SU-DHL-6 (cell line): ENCODE data around the gene NOTCH4.

ENCODE experiments used
- H2AFZ ChIP-seq: fragments of 200-600 bp; sonication (generic); 2 replicates; pipeline ENCODE4 v1.6.1; 2014; ENCODE audit warnings: low read depth, mild to moderate bottlenecking, moderate library complexity, mixed read lengths, antibody characterized with exemption, low read length; ENCODE audit not compliant: severe bottlenecking
- H3F3A ChIP-seq: fragments of 200-600 bp; shearing (Covaris generic); 2 replicates; pipeline ENCODE4 v1.6.0; 2016; ENCODE audit warnings: antibody characterized with exemption, mild to moderate bottlenecking; ENCODE audit not compliant: insufficient read depth
- H3K27ac ChIP-seq: fragments of 200-600 bp; sonication (generic); 2 replicates; pipeline ENCODE4 v1.5.1; 2016; ENCODE audit warnings: low read depth, mild to moderate bottlenecking, low read length, moderate library complexity, mixed read lengths
- H3K27me3 ChIP-seq: fragments of 200-600 bp; sonication (generic), shearing (Covaris generic); 2 replicates; pipeline ENCODE4 v1.6.0; 2014; ENCODE audit warnings: mild to moderate bottlenecking, low read length
- H3K36me3 ChIP-seq: fragments of 200-600 bp; sonication (generic); 2 replicates; pipeline ENCODE4 v1.6.1; 2014; ENCODE audit warnings: mild to moderate bottlenecking, low read length, mixed read lengths
- H3K4me2 ChIP-seq: fragments of 300-600, 200-600 bp; shearing (Covaris generic), sonication (generic); 2 replicates; pipeline ENCODE4 v1.6.0; 2014; ENCODE audit warnings: low read length, low read depth, mild to moderate bottlenecking; ENCODE audit not compliant: poor library complexity, severe bottlenecking
- H3K4me3 ChIP-seq: fragments of 200-600 bp; sonication (generic); 2 replicates; pipeline ENCODE4 v1.5.1; 2014; ENCODE audit warnings: antibody characterized with exemption, low read length, mild to moderate bottlenecking, mixed read lengths; ENCODE audit not compliant: insufficient read depth, poor library complexity, severe bottlenecking
- H3K79me2 ChIP-seq: fragments of 200-600 bp; sonication (generic); 2 replicates; pipeline ENCODE4 v1.6.1; 2014; ENCODE audit warnings: mild to moderate bottlenecking, low read length, moderate library complexity; ENCODE audit not compliant: insufficient read depth
- H3K9ac ChIP-seq: fragments of 200-600 bp; sonication (generic); 2 replicates; pipeline ENCODE4 v1.7.0; 2014; ENCODE audit warnings: mild to moderate bottlenecking, low read length
- H3K9me2 ChIP-seq: fragments of 200-600 bp; sonication (generic); replicated peaks from 2 replicates; pipeline ENCODE4 v1.6.1; 2014; ENCODE audit warnings: low read length; ENCODE audit not compliant: insufficient read depth
- H3K9me3 ChIP-seq: fragments of 200-600 bp; sonication (generic); 2 replicates; pipeline ENCODE4 v1.6.1; 2014; ENCODE audit warnings: low read length, mixed read lengths; ENCODE audit not compliant: insufficient read depth
- H4K20me1 ChIP-seq: fragments of 200-600 bp; sonication (generic); 2 replicates; pipeline ENCODE4 v1.6.1; 2014; ENCODE audit warnings: low read depth, mild to moderate bottlenecking, antibody characterized with exemption, low read length, moderate library complexity, mixed read lengths
- EZH2phosphoT487 ChIP-seq: fragments of 200-600 bp; sonication (generic), shearing (Covaris generic); conservative IDR thresholded peaks from 2 replicates; pipeline ENCODE4 v1.6.1; 2018; ENCODE audit warnings: mild to moderate bottlenecking, antibody characterized with exemption, low read length, moderate library complexity, mixed read lengths
- TF ChIP-seq, protein P1 (sequence below): fragments of 200-600 bp; sonication (generic); IDR thresholded peaks from one replicate; pipeline ENCODE4 v1.5.1; 2017; ENCODE audit warnings: antibody characterized with exemption, mild to moderate bottlenecking, low read length, moderate library complexity; ENCODE audit not compliant: insufficient read depth, poor library complexity, severe bottlenecking

NOTCH4 gene

DNA sequence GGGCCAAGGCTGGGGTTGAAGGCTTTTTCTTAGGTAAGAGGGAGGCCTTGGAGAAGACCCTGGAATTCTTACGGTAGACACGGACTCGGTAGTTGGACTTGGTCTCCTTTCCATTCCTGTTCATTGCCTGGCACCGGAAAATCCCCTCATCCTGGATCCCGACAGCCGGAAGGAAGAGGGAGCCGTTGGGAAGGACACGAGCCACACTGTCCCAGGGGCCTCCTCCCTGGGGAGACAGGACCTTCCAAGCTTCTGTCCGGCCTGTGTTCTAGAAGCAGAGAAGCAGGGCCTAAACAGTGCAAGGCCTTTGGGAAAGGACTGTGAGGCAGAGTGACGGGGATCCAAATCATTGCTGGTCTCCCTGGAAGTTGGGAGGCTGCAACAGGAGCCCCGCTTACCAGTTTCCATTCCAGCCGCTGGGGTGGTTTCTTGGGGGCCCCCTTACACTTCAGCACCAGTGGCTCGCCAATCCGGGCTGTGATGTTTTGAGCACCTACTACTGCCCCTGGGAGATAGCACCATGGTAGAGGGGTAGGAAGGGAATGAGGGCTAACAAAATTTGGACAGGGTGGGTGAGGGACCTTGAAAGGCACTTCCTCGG, 40.3 kb downstream of the NOTCH4 start:
- Histone ChIP-seq H3K27ac (no peak overlapping the region), H3K4me2 (no peak overlapping the region), H3K9me3 (no peaks in the 10 kb centered on the region), H4K20me1 (no peaks in the 10 kb centered on the region), H3K4me3 (no peak overlapping the region), H3K36me3 (no peaks in the 10 kb centered on the region), H3K9ac (no peak overlapping the region), H3K79me2 (peaks cover 14% of the 10 kb centered on the region), H3K9me2 (no peaks in the 10 kb centered on the region), H3K27me3 (no peaks in the 10 kb centered on the region), H2AFZ (no peak overlapping the region), H3F3A (no peaks in the 10 kb centered on the region)
- no peak for TF ChIP-seq EZH2phosphoT487
- TF ChIP-seq, protein P1, sequence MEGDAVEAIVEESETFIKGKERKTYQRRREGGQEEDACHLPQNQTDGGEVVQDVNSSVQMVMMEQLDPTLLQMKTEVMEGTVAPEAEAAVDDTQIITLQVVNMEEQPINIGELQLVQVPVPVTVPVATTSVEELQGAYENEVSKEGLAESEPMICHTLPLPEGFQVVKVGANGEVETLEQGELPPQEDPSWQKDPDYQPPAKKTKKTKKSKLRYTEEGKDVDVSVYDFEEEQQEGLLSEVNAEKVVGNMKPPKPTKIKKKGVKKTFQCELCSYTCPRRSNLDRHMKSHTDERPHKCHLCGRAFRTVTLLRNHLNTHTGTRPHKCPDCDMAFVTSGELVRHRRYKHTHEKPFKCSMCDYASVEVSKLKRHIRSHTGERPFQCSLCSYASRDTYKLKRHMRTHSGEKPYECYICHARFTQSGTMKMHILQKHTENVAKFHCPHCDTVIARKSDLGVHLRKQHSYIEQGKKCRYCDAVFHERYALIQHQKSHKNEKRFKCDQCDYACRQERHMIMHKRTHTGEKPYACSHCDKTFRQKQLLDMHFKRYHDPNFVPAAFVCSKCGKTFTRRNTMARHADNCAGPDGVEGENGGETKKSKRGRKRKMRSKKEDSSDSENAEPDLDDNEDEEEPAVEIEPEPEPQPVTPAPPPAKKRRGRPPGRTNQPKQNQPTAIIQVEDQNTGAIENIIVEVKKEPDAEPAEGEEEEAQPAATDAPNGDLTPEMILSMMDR, result no peak

DNA sequence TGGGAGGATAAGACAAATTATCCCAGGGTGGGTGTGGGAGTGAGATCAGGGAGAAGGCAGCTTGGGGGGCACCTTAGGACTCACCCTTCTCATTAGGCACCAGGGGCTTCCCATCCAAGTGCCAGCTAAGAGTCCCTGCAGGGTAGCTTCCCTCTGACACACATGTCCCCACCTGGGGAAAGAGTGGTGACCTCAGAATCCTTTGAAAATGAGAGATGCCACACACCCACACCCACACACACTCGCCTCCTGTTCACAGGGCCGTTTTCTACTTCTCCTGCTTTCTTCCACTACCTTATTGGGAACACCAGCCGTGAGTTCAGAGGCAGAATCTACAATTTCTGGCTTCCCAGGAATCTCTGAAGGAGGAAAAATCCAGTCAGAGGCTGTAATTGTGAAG, 40.8 kb downstream of the NOTCH4 start:
- Histone ChIP-seq H3K27ac (no peak overlapping the region), H3K4me2 (no peak overlapping the region), H3K4me3 (no peak overlapping the region), H3K36me3 (no peaks in the 10 kb centered on the region), H3K27me3 (no peaks in the 10 kb centered on the region), H3F3A (no peaks in the 10 kb centered on the region), H3K9me3 (no peaks in the 10 kb centered on the region), H3K79me2 (peaks cover 12% of the 10 kb centered on the region), H4K20me1 (no peaks in the 10 kb centered on the region), H2AFZ (no peak overlapping the region), H3K9ac (no peak overlapping the region), H3K9me2 (no peaks in the 10 kb centered on the region)
- TF ChIP-seq, protein P1, result no peak
- no peak for TF ChIP-seq EZH2phosphoT487

DNA sequence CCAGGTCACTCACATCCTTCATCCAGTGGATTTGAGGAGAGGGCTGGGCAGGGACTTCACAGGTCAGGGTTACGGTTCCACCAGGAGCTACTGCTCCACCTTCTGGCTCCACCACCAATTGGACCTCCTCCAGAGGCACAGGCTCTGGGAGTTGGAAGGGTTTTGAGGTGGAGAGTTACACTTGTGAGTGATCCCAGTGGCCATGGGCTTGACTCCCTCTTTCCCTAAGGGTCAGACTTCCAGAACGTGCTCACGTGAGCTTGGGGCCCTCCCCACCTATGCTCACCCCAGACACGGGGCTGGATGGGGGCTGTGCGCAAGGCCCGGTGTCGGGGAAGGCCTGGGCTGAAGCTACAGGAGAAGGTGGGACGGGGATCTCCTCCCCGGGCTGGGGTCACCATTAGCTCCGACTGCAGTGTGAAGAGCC, 41.3 kb downstream of the NOTCH4 start:
- Histone ChIP-seq H3K4me2 (no peak overlapping the region), H3K27ac (no peak overlapping the region)

More for the DNA sequence above, 41.3 kb downstream of the NOTCH4 start:
- no peak for TF ChIP-seq EZH2phosphoT487
- TF ChIP-seq, protein P1, result no peak
- Histone ChIP-seq H3K27me3 (no peaks in the 10 kb centered on the region), H3K9me3 (no peaks in the 10 kb centered on the region), H3K9me2 (no peaks in the 10 kb centered on the region), H3F3A (peaks cover 2% of the 10 kb centered on the region), H4K20me1 (no peaks in the 10 kb centered on the region), H3K9ac (no peak overlapping the region), H3K79me2 (peaks cover 12% of the 10 kb centered on the region), H3K36me3 (no peaks in the 10 kb centered on the region), H3K4me3 (no peak overlapping the region), H2AFZ (no peak overlapping the region)
